ENCODE measurements around the gene FAM229A.

GRCh38 chr1:32388641-32389040, 26.4 kb upstream of the FAM229A start:
- TF ChIP-seq POLR2A (IDR thresholded peaks at IDR 0.05) (no peak), CTCF (IDR thresholded peaks at IDR 0.05) (no peak)

Measured in sigmoid colon (tissue), 3 donors.